HG02938 (cell line): ENCODE results near the gene MS4A10.

Experiments
- ATAC-seq: cut with Tn5 transposase; IDR thresholded peaks from one replicate; pipeline ENCODE4 v1.9.1; 2021; ENCODE audit warnings: mild to moderate bottlenecking, moderate library complexity; ENCODE audit not compliant: unreplicated experiment

Gene MS4A10

DNA sequence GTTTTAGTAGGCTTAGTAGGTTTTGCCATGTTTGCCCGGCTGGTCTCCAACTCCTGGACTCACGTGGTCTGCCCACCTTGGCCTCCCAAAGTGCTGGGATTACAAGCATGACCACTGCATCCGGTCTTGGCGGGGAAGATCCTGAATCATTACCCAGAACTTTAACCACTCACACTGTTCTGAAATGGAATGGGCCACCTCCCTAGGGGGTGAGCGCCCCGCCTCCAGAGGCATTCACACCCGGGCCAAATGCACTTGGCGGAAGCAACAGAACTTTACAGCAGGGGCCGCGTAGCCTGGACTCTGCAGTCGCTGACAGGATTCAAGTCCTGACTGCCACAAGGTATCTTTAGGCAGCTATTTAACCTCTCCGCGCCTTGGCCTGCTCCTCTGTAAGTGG is 62.1 kb downstream of the MS4A10 start:
- no peak for ATAC-seq

DNA sequence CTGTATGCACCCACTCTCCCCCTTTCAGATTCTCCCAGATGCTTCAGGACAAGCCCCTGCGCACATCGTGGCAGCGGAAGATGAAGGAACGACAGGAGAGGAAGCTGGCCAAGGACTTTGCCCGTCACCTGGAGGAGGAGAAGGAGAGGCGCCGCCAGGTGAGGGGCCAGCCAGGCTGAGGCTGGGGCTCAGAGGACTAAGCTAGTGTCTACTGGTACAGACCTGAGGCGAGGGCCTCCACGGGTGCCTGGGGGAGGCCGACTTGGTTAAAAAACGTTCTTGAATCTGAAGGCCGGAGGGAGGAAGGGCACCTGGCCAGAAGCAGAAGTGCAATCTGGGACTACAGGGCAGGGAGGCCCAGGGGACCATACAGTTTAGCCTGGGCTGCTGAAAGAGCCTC is 62.8 kb downstream of the MS4A10 start:
- no peak for ATAC-seq

DNA sequence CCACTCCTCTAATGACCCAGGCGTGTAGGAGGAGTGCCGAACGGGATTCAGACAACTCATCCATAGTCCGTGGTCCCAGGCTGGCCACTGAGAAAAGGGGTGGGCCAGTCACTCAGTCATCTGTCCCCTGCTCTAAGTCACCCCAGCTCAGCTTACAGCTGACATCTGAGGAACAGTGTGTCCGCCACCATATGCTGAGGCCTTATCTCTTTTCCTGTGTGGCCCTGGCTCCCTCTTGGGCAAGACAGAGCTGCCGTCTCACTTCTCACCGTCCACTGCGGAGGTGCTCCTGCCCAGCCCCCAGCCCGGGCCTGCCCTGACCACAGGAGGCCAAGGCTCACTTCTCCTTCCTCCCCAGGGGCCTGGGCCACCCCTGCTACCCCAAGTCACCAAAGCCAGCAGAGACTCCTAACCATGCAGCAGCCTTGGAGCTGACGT is 63.6 kb downstream of the MS4A10 start:
- ATAC-seq = no peak

DNA sequence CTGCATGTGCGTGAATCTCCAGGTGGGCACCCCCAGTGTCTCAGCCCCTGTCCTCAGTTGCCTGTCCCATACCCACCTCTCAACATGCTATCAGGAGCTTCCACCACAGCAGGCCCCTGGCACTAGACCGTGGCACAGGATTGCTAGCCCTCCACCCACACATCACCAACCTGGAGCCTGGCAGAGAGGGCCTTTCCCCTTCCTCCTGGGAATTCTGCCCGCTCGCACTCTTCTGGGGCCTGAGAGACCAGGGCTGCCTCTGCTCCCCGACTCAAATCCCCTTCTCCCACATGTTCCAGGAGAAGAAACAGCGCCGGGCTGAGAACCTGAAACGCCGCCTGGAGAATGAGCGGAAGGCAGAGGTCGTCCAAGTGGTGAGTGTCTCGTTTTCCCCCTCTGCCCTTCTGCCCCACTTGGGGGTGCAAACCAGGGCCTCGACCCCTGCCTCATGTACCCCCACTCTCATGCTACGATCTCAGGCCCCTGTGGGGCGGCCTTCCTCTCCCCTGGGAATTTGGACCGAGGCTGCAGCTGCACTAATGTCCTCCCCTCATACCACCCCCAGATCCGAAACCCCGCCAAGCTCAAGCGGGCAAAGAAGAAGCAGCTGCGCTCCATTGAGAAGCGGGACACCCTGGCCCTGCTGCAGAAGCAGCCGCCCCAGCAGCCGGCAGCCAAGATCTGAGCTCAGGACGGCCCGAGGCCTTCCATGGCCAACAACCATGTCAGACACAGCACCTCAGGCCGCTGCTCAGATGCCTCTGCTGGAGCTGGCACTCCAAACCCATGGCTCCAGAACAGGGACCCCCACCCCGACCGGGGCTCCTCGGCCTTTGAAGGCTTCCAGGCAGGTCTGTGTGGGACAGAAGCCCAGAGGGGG is 64.7 kb downstream of the MS4A10 start:
- no peak for ATAC-seq
